Sigmoid colon (tissue), 4 donors: ENCODE data around the gene TDRD7.

Source experiments
- POLR2A ChIP-seq, 2 donors: fragments of 450-650 bp; IDR thresholded peaks; one replicate each; pipeline ENCODE4 v1.6.1; 2016; ENCODE audit warnings: antibody characterized with exemption in 2 of 2, mild to moderate bottlenecking in 2 of 2, moderate library complexity in 2 of 2
- POLR2AphosphoS5 ChIP-seq, 4 donors: sonication (generic); formaldehyde crosslinking; IDR thresholded peaks; one replicate each; pipeline ENCODE4 v1.6.1; 2017; ENCODE audit warnings: antibody characterized with exemption in 4 of 4
- TF ChIP-seq, protein P1 (sequence below), 4 experiments: fragments of 450-650 bp in 3 of 4; fragments of 200-600 bp in 1 of 4; IDR thresholded peaks; one replicate each; pipeline ENCODE4 v1.5.1; 2016 to 2019; ENCODE audit warnings: antibody characterized with exemption in 4 of 4, mild to moderate bottlenecking in 3 of 4, moderate library complexity in 2 of 4

DNA sequence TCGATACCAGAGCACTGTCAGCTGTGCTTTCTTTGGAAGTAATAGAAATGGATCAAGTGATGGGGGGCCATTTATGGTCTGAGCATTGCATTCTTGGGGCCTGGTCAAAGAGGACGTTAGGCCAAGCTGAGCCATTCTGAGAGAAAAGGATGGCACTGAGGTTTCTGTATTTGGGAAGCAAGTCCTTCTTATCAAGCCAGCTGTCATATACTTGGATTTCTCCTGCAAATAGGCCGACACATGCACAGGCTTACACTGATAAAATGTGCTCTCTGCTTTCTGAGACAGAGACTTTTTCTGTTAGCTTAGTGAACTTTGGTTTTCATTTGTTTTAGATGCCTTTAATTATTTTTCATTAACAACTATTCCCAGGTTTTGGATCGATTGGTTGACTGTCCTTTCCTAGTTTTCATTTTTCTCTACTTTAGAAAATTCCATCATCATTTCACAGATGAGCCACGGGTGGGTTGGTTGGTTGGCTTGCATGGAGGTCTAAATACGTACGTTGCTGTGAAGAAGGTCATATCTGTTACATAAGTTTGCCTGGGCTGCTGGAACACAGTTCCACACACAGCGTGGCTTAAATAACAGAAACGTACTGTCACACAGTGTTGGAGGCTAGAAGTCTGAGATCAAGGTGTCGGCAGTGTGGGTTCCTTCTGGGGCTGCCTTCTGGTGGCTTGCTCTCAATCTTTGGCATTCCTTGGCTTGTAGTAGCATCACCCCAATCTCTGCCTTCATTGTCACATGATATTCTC is 109.9 kb downstream of the TDRD7 start:
- TF ChIP-seq, protein P1, sequence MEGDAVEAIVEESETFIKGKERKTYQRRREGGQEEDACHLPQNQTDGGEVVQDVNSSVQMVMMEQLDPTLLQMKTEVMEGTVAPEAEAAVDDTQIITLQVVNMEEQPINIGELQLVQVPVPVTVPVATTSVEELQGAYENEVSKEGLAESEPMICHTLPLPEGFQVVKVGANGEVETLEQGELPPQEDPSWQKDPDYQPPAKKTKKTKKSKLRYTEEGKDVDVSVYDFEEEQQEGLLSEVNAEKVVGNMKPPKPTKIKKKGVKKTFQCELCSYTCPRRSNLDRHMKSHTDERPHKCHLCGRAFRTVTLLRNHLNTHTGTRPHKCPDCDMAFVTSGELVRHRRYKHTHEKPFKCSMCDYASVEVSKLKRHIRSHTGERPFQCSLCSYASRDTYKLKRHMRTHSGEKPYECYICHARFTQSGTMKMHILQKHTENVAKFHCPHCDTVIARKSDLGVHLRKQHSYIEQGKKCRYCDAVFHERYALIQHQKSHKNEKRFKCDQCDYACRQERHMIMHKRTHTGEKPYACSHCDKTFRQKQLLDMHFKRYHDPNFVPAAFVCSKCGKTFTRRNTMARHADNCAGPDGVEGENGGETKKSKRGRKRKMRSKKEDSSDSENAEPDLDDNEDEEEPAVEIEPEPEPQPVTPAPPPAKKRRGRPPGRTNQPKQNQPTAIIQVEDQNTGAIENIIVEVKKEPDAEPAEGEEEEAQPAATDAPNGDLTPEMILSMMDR (IDR thresholded peaks at IDR 0.05): no peak
- TF ChIP-seq POLR2A (IDR thresholded peaks at IDR 0.05) (no peak), POLR2AphosphoS5 (IDR thresholded peaks at IDR 0.05) (no peak)
